Measurements from ENCODE around the gene UQCRH.

GRCh38 chr1:46342677-46343350, 39.3 kb downstream of the UQCRH start:
- no peak for TF ChIP-seq CTCF (tag by site-specific recombination; IDR thresholded peaks at IDR 0.05)
- TF ChIP-seq ZNF416 (tag by site-specific recombination; IDR thresholded peaks at IDR 0.05) = no peak
- no peak for TF ChIP-seq SALL2 (tag by site-specific recombination; IDR thresholded peaks at IDR 0.05; ENCODE audit: borderline replicate concordance)
- 0 out of 2 replicates have a peak, but pooled peaks have one; percentile 14 for TF ChIP-seq PATZ1 (tag by site-specific recombination; IDR thresholded peaks at IDR 0.05)
- no peak for TF ChIP-seq ZNF335 (tag by site-specific recombination; conservative IDR thresholded peaks at IDR 0.05)
- TF ChIP-seq HOXA7 (CRISPR knock-in tag; IDR thresholded peaks at IDR 0.05; ENCODE audit: borderline replicate concordance) = no peak
- no peak for TF ChIP-seq ZNF10 (tag by site-specific recombination; IDR thresholded peaks at IDR 0.05)
